ENCODE measurements around the gene ARHGEF6. TPM values are rescaled to one million over a fixed set of nuclear protein-coding genes. Genes with fewer than 3 reads are reported as not detected.

The ARHGEF6 gene
- total RNA-seq, 1 donor from 2014 or later, result 16.2 TPM

- Histone ChIP-seq H3K27me3 (no peaks in the 10 kb centered on the region), H3K36me3 (no peaks in the 10 kb centered on the region), H3K4me1 (no peaks in the 10 kb centered on the region), H3K27ac (no peak overlapping the region), H3K9me3 (no peaks in the 10 kb centered on the region), H3K4me3 (no peak overlapping the region)
- TF ChIP-seq POLR2AphosphoS5 (IDR thresholded peaks at IDR 0.05; ENCODE audit: insufficient read depth in 1 of 2, low read depth in 1 of 2), result no peak
- no peak for TF ChIP-seq CTCF (IDR thresholded peaks at IDR 0.05)
- TF ChIP-seq POLR2A (IDR thresholded peaks at IDR 0.05), result no peak
- intact Hi-C loops (cut with DNase I), result no loop called here
- no peak for DNase-seq (ENCODE audit: extremely low spot score in 2 of 2)
Observed at GRCh38 chrX:136658151-136658550, 122.6 kb downstream of the ARHGEF6 start.

- Histone ChIP-seq H3K27ac (no peak overlapping the region), H3K36me3 (no peaks in the 10 kb centered on the region), H3K27me3 (no peaks in the 10 kb centered on the region), H3K4me1 (no peaks in the 10 kb centered on the region), H3K4me3 (no peak overlapping the region), H3K9me3 (no peaks in the 10 kb centered on the region)
- intact Hi-C loops (cut with DNase I), result no loop called here
- TF ChIP-seq POLR2AphosphoS5 (IDR thresholded peaks at IDR 0.05; ENCODE audit: insufficient read depth in 1 of 2, low read depth in 1 of 2) (no peak), CTCF (IDR thresholded peaks at IDR 0.05) (no peak), POLR2A (IDR thresholded peaks at IDR 0.05) (no peak)
- DNase-seq (ENCODE audit: extremely low spot score in 2 of 2), result no peak
Observed at GRCh38 chrX:136656361-136656964, 124.3 kb downstream of the ARHGEF6 start.

- TF ChIP-seq CTCF (IDR thresholded peaks at IDR 0.05) (no peak), POLR2AphosphoS5 (IDR thresholded peaks at IDR 0.05; ENCODE audit: insufficient read depth in 1 of 2, low read depth in 1 of 2) (no peak), POLR2A (IDR thresholded peaks at IDR 0.05) (no peak)
- Histone ChIP-seq H3K27ac (no peak overlapping the region), H3K36me3 (no peaks in the 10 kb centered on the region), H3K27me3 (no peaks in the 10 kb centered on the region), H3K4me3 (no peak overlapping the region), H3K4me1 (no peaks in the 10 kb centered on the region), H3K9me3 (no peaks in the 10 kb centered on the region)
- intact Hi-C loops (cut with DNase I), result no loop called here
- no peak for DNase-seq (ENCODE audit: extremely low spot score in 2 of 2)
Observed at GRCh38 chrX:136652822-136653723, 127.7 kb downstream of the ARHGEF6 start.

GRCh38 chrX:136650811-136651210, 129.9 kb downstream of the ARHGEF6 start:
- Histone ChIP-seq H3K4me3 (no peak overlapping the region), H3K27me3 (no peaks in the 10 kb centered on the region), H3K27ac (no peak overlapping the region), H3K9me3 (no peaks in the 10 kb centered on the region), H3K36me3 (no peaks in the 10 kb centered on the region), H3K4me1 (no peaks in the 10 kb centered on the region)
- intact Hi-C loops (cut with DNase I), result no loop called here
- DNase-seq (ENCODE audit: extremely low spot score in 2 of 2), result no peak
- TF ChIP-seq POLR2A (IDR thresholded peaks at IDR 0.05) (no peak), CTCF (IDR thresholded peaks at IDR 0.05) (no peak), POLR2AphosphoS5 (IDR thresholded peaks at IDR 0.05; ENCODE audit: insufficient read depth in 1 of 2, low read depth in 1 of 2) (no peak)

Data from vagina (tissue), 2 donors.